WTC11 (cell line): ENCODE results near the gene FBLN2. TPM values are rescaled to one million over a fixed set of nuclear protein-coding genes. Genes with fewer than 3 reads are reported as not detected.
A peak's percentile ranks its signal among the peaks of the same experiment; 100 is the strongest.

Experiments used
- ATAC-seq: fragments of 200-7000 bp; cut with Tn5 transposase; 2 replicates; pipeline ENCODE4 v1.10.0; 2021; ENCODE audit warnings: mild to moderate bottlenecking, moderate library complexity
- CTCF ChIA-PET: fragments of 300-600 bp; sonication (Branson Sonifier 250); formaldehyde crosslinking; loops from one replicate; lab custom pipeline; 2021; ENCODE audit warnings: antibody characterized with exemption; lab: Charles Lee
- POLR2A ChIA-PET: fragments of 350-600 bp; sonication (Branson Sonifier 250); formaldehyde crosslinking; loops from one replicate; lab custom pipeline; 2021; ENCODE audit warnings: antibody characterized with exemption; lab: Charles Lee
- DNase-seq: peaks from one replicate; pipeline ENCODE4 v3.0.0; 2021; ENCODE audit warnings: low spot score
- H3K27ac Mint-ChIP-seq: 2 replicates; pipeline ENCODE4 v1.8.0; 2021; ENCODE audit warnings: mixed read lengths
- H3K27me3 Mint-ChIP-seq: 2 replicates; pipeline ENCODE4 v1.8.0; 2021; ENCODE audit warnings: low read depth, mild to moderate bottlenecking, moderate library complexity, mixed read lengths
- H3K36me3 Mint-ChIP-seq: 2 replicates; pipeline ENCODE4 v1.8.0; 2021; ENCODE audit warnings: mixed read lengths
- H3K4me1 Mint-ChIP-seq: 2 replicates; pipeline ENCODE4 v1.8.0; 2022; ENCODE audit warnings: mixed read lengths
- H3K4me3 Mint-ChIP-seq: 2 replicates; pipeline ENCODE4 v1.8.0; 2021; ENCODE audit warnings: mild to moderate bottlenecking, moderate library complexity, mixed read lengths
- H3K9me3 Mint-ChIP-seq: 2 replicates; pipeline ENCODE4 v1.8.0; 2021; ENCODE audit warnings: mixed read lengths
- CBFB ChIP-seq: sonication (generic); formaldehyde crosslinking; IDR thresholded peaks from 2 replicates; pipeline ENCODE4 v1.8.1; 2022; ENCODE audit warnings: mild to moderate bottlenecking, low read depth, missing genetic modification reagents
- ELF4 ChIP-seq: sonication (generic); formaldehyde crosslinking; IDR thresholded peaks from 2 replicates; pipeline ENCODE4 v1.8.1; 2022; ENCODE audit warnings: low read depth, mild to moderate bottlenecking, moderate library complexity, missing genetic modification reagents
- GTF2I ChIP-seq: fragments of 250-450 bp; sonication (Bioruptor Pico); conservative IDR thresholded peaks from 2 replicates; pipeline ENCODE4 v1.4.0; 2021; ENCODE audit warnings: mild to moderate bottlenecking
- NFE2L1 ChIP-seq: sonication (generic); formaldehyde crosslinking; IDR thresholded peaks from 2 replicates; pipeline ENCODE4 v1.8.1; 2023; ENCODE audit warnings: missing genetic modification reagents
- NFYB ChIP-seq: sonication (generic); formaldehyde crosslinking; conservative IDR thresholded peaks from 2 replicates; pipeline ENCODE4 v1.8.0; 2022; ENCODE audit warnings: low read depth, missing genetic modification reagents
- NR1H2 ChIP-seq: sonication (generic); formaldehyde crosslinking; IDR thresholded peaks from 2 replicates; pipeline ENCODE4 v1.9.0; 2021; ENCODE audit warnings: mild to moderate bottlenecking, moderate library complexity, missing genetic modification reagents
- RORB ChIP-seq: fragments of 250-450 bp; sonication (Bioruptor Pico); IDR thresholded peaks from 2 replicates; pipeline ENCODE4 v1.9.0; 2021; ENCODE audit warnings: mild to moderate bottlenecking
- SP1 ChIP-seq: sonication (generic); formaldehyde crosslinking; conservative IDR thresholded peaks from 2 replicates; pipeline ENCODE4 v1.8.1; 2022; ENCODE audit warnings: missing genetic modification reagents
- TP53 ChIP-seq: sonication (generic); formaldehyde crosslinking; IDR thresholded peaks from 2 replicates; pipeline ENCODE4 v1.8.1; 2023; ENCODE audit warnings: mild to moderate bottlenecking, missing genetic modification reagents
- ZNF138 ChIP-seq: sonication (generic); formaldehyde crosslinking; conservative IDR thresholded peaks from 2 replicates; pipeline ENCODE4 v1.8.1; 2022; ENCODE audit warnings: mild to moderate bottlenecking, moderate library complexity, missing genetic modification reagents
- total RNA-seq: library from RNA; stranded (reverse); gene quantifications from 3 replicates; pipeline ENCODE4 v1.2.3, GENCODE V29; 2021
- TF ChIP-seq, protein P1 (sequence below): sonication (generic); formaldehyde crosslinking; IDR thresholded peaks from 2 replicates; pipeline ENCODE4 v1.8.1; 2023; ENCODE audit warnings: mild to moderate bottlenecking, missing genetic modification reagents, moderate library complexity
- TF ChIP-seq, protein P2 (sequence below): sonication (generic); formaldehyde crosslinking; IDR thresholded peaks from 2 replicates; pipeline ENCODE4 v1.8.1; 2022; ENCODE audit warnings: low read depth, missing genetic modification reagents, borderline replicate concordance
- TF ChIP-seq, protein P3 (sequence below): fragments of 250-450 bp; sonication (Bioruptor Pico); IDR thresholded peaks from 2 replicates; pipeline ENCODE4 v1.8.0; 2021; ENCODE audit warnings: mild to moderate bottlenecking
- TF ChIP-seq, protein P4 (sequence below): sonication (generic); formaldehyde crosslinking; IDR thresholded peaks from 2 replicates; pipeline ENCODE4 v1.8.1; 2023; ENCODE audit warnings: mild to moderate bottlenecking, missing genetic modification reagents, moderate library complexity
- TF ChIP-seq, protein P5 (sequence below): sonication (generic); formaldehyde crosslinking; IDR thresholded peaks from 2 replicates; pipeline ENCODE4 v1.8.1; 2022; ENCODE audit warnings: mild to moderate bottlenecking, missing genetic modification reagents, moderate library complexity, borderline replicate concordance
- TF ChIP-seq, protein P6 (sequence below): fragments of 250-450 bp; sonication (Bioruptor Pico); conservative IDR thresholded peaks from 2 replicates; pipeline ENCODE4 v1.9.0; 2021; ENCODE audit warnings: mild to moderate bottlenecking
- TF ChIP-seq, protein P7 (sequence below): sonication (generic); formaldehyde crosslinking; IDR thresholded peaks from 2 replicates; pipeline ENCODE4 v1.8.0; 2023; ENCODE audit warnings: mild to moderate bottlenecking, missing genetic modification reagents

Gene FBLN2
- total RNA-seq, 1 experiment from 2014 or later, result 20.7 TPM

DNA sequence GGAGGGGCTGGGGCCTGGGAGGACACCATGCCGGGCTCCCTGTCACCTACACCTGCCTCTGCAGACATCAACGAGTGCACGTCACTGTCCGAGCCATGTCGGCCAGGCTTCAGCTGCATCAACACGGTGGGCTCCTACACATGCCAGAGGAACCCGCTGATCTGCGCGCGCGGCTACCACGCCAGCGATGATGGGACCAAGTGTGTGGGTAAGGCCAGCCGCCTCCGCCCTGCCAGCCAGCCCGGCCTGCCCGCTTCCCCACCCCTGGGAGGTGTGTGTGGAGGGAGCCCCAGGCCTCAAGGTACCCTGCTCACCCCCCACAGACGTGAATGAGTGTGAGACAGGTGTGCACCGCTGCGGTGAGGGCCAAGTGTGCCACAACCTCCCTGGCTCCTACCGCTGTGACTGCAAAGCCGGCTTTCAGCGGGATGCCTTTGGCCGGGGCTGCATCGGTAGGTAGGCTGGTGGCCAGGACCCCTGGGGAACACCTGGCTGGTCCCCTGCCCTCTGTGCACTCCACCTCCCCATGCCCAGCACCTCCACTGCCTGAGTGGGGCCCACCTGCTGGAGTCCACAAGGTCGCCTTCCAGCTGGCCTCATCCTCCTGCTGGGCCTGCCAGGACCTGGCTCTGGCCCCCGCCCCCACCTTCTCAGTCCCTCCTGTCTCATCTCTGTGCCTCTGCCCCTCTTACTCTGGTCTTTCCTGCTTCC is 80.1 kb downstream of the FBLN2 start:
- no peak for ATAC-seq
- ChIA-PET POLR2A (no interaction called here), CTCF (no interaction called here)
- H3K27me3 Mint-ChIP-seq, result no peaks in the 10 kb centered on the region
- no peak for TF ChIP-seq NFYB (CRISPR knock-in tag)
- no peak for TF ChIP-seq RORB
- no peak for TF ChIP-seq CBFB (CRISPR knock-in tag)
- TF ChIP-seq, protein P1, sequence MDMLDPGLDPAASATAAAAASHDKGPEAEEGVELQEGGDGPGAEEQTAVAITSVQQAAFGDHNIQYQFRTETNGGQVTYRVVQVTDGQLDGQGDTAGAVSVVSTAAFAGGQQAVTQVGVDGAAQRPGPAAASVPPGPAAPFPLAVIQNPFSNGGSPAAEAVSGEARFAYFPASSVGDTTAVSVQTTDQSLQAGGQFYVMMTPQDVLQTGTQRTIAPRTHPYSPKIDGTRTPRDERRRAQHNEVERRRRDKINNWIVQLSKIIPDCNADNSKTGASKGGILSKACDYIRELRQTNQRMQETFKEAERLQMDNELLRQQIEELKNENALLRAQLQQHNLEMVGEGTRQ (CRISPR knock-in tag), result no peak
- TF ChIP-seq, protein P2, sequence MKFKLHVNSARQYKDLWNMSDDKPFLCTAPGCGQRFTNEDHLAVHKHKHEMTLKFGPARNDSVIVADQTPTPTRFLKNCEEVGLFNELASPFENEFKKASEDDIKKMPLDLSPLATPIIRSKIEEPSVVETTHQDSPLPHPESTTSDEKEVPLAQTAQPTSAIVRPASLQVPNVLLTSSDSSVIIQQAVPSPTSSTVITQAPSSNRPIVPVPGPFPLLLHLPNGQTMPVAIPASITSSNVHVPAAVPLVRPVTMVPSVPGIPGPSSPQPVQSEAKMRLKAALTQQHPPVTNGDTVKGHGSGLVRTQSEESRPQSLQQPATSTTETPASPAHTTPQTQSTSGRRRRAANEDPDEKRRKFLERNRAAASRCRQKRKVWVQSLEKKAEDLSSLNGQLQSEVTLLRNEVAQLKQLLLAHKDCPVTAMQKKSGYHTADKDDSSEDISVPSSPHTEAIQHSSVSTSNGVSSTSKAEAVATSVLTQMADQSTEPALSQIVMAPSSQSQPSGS (CRISPR knock-in tag), result no peak
- TF ChIP-seq, protein P3, sequence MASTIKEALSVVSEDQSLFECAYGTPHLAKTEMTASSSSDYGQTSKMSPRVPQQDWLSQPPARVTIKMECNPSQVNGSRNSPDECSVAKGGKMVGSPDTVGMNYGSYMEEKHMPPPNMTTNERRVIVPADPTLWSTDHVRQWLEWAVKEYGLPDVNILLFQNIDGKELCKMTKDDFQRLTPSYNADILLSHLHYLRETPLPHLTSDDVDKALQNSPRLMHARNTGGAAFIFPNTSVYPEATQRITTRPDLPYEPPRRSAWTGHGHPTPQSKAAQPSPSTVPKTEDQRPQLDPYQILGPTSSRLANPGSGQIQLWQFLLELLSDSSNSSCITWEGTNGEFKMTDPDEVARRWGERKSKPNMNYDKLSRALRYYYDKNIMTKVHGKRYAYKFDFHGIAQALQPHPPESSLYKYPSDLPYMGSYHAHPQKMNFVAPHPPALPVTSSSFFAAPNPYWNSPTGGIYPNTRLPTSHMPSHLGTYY, result no peak
- no peak for TF ChIP-seq SP1 (CRISPR knock-in tag)
- TF ChIP-seq, protein P4, sequence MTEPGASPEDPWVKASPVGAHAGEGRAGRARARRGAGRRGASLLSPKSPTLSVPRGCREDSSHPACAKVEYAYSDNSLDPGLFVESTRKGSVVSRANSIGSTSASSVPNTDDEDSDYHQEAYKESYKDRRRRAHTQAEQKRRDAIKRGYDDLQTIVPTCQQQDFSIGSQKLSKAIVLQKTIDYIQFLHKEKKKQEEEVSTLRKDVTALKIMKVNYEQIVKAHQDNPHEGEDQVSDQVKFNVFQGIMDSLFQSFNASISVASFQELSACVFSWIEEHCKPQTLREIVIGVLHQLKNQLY (CRISPR knock-in tag), result no peak
- no peak for TF ChIP-seq GTF2I
- TF ChIP-seq, protein P5, sequence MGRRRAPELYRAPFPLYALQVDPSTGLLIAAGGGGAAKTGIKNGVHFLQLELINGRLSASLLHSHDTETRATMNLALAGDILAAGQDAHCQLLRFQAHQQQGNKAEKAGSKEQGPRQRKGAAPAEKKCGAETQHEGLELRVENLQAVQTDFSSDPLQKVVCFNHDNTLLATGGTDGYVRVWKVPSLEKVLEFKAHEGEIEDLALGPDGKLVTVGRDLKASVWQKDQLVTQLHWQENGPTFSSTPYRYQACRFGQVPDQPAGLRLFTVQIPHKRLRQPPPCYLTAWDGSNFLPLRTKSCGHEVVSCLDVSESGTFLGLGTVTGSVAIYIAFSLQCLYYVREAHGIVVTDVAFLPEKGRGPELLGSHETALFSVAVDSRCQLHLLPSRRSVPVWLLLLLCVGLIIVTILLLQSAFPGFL (CRISPR knock-in tag), result no peak
- TF ChIP-seq TP53 (CRISPR knock-in tag), result no peak
- TF ChIP-seq NR1H2 (CRISPR knock-in tag), result no peak
- TF ChIP-seq, protein P6, sequence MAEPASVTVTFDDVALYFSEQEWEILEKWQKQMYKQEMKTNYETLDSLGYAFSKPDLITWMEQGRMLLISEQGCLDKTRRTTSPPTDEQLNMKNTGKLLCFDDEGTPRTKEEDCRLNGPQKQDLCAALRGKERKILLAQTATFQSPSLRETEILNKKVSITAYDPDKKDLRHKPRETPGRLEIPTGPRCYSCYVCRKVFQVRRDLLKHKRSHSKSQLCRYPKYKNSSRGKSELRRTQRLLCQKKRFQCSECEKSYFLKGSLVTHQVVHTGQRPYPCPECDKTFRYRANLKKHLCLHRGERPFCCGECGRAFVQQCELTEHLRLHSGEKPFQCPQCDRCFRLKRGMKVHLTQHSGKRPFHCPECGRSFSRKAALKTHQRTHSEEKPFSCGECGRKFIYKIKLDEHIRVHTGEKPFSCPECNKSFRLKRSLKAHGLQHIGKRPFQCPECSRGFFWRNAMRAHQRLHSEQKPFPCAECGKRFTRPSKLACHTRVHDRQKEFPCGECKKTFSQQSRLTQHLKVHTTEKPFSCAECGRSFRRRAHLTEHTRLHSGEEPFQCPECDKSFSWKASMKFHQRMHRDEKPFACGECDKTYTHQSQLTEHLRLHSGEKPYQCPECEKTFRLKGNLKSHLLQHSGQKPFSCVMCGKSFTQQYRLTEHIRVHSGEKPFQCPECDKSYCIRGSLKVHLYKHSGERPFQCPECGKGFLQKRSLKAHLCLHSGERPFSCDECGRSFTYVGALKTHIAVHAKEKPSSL (CRISPR knock-in tag), result no peak
- TF ChIP-seq, all 79 proteins: peak for 0
- peak overlapping the region; percentile 72; the same call in 1 of the 2 replicates for H3K27ac Mint-ChIP-seq
- DNase-seq, result no peak
- H3K9me3 Mint-ChIP-seq, result no peaks in the 10 kb centered on the region
- no peaks in the 10 kb centered on the region for H3K4me1 Mint-ChIP-seq
- no peaks in the 10 kb centered on the region for H3K36me3 Mint-ChIP-seq
- no peak overlapping the region for H3K4me3 Mint-ChIP-seq

DNA sequence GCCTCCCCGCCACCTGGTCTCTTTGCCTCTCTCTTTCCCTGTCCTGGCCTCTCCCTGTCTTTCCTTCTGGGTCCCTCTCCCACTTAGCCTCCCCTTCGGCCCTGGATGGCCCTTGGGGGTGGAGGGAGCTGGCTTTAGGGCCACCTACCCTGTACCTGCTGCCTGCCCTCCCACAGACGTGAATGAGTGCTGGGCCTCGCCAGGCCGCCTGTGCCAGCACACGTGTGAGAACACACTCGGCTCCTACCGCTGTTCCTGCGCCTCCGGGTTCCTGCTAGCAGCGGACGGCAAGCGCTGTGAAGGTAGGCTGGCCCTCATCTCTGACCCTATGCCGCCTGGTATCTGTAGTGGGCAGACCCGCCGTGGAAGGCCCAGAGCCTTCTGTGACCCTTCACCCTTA is 80.7 kb downstream of the FBLN2 start:
- Mint-ChIP-seq H3K27me3 (no peaks in the 10 kb centered on the region), H3K4me1 (no peaks in the 10 kb centered on the region), H3K27ac (peak overlapping the region; percentile 80), H3K9me3 (no peaks in the 10 kb centered on the region), H3K36me3 (no peaks in the 10 kb centered on the region), H3K4me3 (no peak overlapping the region)
- CTCF ChIA-PET, result no interaction called here
- no peak for DNase-seq
- POLR2A ChIA-PET, result no interaction called here
- no peak for ATAC-seq
- TF ChIP-seq, protein P1 (CRISPR knock-in tag), result no peak
- TF ChIP-seq, protein P4 (CRISPR knock-in tag), result no peak
- TF ChIP-seq ZNF138 (no peak), SP1 (CRISPR knock-in tag) (no peak), NFE2L1 (CRISPR knock-in tag) (no peak), ELF4 (CRISPR knock-in tag) (no peak)
- TF ChIP-seq, protein P2 (CRISPR knock-in tag), result no peak
- TF ChIP-seq, protein P7, sequence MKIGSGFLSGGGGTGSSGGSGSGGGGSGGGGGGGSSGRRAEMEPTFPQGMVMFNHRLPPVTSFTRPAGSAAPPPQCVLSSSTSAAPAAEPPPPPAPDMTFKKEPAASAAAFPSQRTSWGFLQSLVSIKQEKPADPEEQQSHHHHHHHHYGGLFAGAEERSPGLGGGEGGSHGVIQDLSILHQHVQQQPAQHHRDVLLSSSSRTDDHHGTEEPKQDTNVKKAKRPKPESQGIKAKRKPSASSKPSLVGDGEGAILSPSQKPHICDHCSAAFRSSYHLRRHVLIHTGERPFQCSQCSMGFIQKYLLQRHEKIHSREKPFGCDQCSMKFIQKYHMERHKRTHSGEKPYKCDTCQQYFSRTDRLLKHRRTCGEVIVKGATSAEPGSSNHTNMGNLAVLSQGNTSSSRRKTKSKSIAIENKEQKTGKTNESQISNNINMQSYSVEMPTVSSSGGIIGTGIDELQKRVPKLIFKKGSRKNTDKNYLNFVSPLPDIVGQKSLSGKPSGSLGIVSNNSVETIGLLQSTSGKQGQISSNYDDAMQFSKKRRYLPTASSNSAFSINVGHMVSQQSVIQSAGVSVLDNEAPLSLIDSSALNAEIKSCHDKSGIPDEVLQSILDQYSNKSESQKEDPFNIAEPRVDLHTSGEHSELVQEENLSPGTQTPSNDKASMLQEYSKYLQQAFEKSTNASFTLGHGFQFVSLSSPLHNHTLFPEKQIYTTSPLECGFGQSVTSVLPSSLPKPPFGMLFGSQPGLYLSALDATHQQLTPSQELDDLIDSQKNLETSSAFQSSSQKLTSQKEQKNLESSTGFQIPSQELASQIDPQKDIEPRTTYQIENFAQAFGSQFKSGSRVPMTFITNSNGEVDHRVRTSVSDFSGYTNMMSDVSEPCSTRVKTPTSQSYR, result no peak
